Panc1 (cell line): Measurements from ENCODE around the gene CELA3A. TPM values are rescaled to one million over a fixed set of nuclear protein-coding genes. Genes with fewer than 3 reads are reported as not detected.
"Not testable (repeated sequence)": the region's sequence is repeated elsewhere in the genome, so short reads cannot be mapped to it uniquely, and the experiment has no call there.

Experiments
- ATAC-seq: fragments of 200-7000 bp; cut with Tn5 transposase; 2 replicates; pipeline ENCODE4 v1.9.1; 2020; ENCODE audit warnings: mild to moderate bottlenecking, moderate library complexity
- BruUV-seq: library from RNA; stranded (reverse); fragments of 400-500 nt; replicated peaks from 2 replicates; lab custom pipeline; 2021; lab: Mats Ljungman, UMichigan
- CTCF ChIA-PET: fragments of 300-600 bp; sonication (Branson Sonifier 250); formaldehyde crosslinking; loops from one replicate; lab custom pipeline; 2022; ENCODE audit warnings: antibody characterized with exemption; lab: Charles Lee
- POLR2A ChIA-PET: fragments of 300-600 bp; sonication (Branson Sonifier 250); formaldehyde crosslinking; loops from one replicate; lab custom pipeline; 2022; ENCODE audit warnings: antibody characterized with exemption; lab: Charles Lee
- DNase-seq: peaks from one replicate; pipeline ENCODE4 v3.0.0-alpha.2; 2010; ENCODE audit warnings: low read depth, low spot score
- H3K27ac ChIP-seq: 2 replicates; pipeline ENCODE4 v1.5.1; 2011; ENCODE audit warnings: mild to moderate bottlenecking, low read length, inconsistent platforms
- H3K27me3 ChIP-seq: fragments of 200-500 bp; sonication (Bioruptor generic); 2 replicates; pipeline ENCODE4 v1.6.0; 2014; ENCODE audit warnings: low read length, inconsistent platforms; ENCODE audit not compliant: control insufficient read depth, insufficient read depth
- H3K36me3 ChIP-seq: fragments of 200-500 bp; sonication (Bioruptor generic); 2 replicates; pipeline ENCODE4 v1.5.1; 2014; ENCODE audit warnings: inconsistent platforms, mild to moderate bottlenecking, low read length, moderate library complexity; ENCODE audit not compliant: control insufficient read depth, insufficient read depth
- H3K4me1 ChIP-seq: 2 replicates; pipeline ENCODE4 v1.5.1; 2011; ENCODE audit warnings: inconsistent platforms, mild to moderate bottlenecking, low read length, moderate library complexity; ENCODE audit not compliant: control insufficient read depth, insufficient read depth
- H3K4me3 ChIP-seq, 2 experiments: 2 replicates each; pipeline ENCODE4 v1.5.1; 2011 to 2012; ENCODE audit warnings: low read depth in 2 of 2, low read length in 2 of 2, mild to moderate bottlenecking in 2 of 2, inconsistent platforms in 1 of 2, moderate library complexity in 1 of 2
- H3K9me3 ChIP-seq: fragments of 200-500 bp; sonication (Bioruptor generic); 2 replicates; pipeline ENCODE4 v1.5.1; 2014; ENCODE audit warnings: low read depth, mild to moderate bottlenecking, inconsistent platforms, low read length, moderate library complexity; ENCODE audit not compliant: control insufficient read depth, insufficient read depth
- in situ Hi-C: cut with HindIII; loops from 2 replicates; pipeline ENCODE4 v1.10.0; 2016; ENCODE audit warnings: low sequenced_read_pairs, low pct_unique_long_range_greater_than_20kb
- intact Hi-C: fragments of 100-400 bp; cut with micrococcal nuclease; formaldehyde crosslinking; loops from one replicate; pipeline ENCODE4 v1.10.0; 2022; ENCODE audit not compliant: unreplicated experiment
- total RNA-seq: library from RNA; stranded (reverse); gene quantifications from one replicate; pipeline ENCODE4 v1.2.1, GENCODE V29; 2021; ENCODE audit not compliant: unreplicated experiment

The CELA3A gene
- total RNA-seq, 1 experiment from 2014 or later = 5.9 TPM

DNA sequence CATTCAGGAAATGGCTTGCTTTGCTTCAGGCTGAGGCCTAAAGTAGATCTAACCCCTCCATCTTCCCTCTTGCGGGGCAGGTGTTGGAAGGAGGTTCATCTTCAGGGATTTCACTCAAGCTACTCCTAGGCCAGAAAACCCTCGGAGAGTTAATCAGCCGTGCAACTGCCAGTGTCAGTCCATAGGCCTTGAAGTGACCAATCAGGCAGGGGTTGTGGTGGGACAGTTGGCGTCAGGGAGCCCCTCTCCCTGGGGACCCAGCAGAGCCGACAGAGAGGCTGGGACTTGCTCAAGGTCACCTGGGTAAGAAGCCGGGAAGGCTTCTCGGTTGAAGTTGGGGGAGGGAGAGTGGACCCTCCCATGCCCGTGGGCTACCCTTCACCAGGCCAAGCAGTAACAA lies 27.5 kb upstream of the CELA3A start:
- ATAC-seq, H3K36me3 ChIP-seq, BruUV-seq, POLR2A ChIA-PET, in situ Hi-C loops, H3K27me3 ChIP-seq, CTCF ChIA-PET, DNase-seq, H3K4me3 ChIP-seq, H3K4me1 ChIP-seq, intact Hi-C loops, H3K9me3 ChIP-seq: not testable (repeated sequence)
- peak overlapping the region; percentile 78 for H3K27ac ChIP-seq

DNA sequence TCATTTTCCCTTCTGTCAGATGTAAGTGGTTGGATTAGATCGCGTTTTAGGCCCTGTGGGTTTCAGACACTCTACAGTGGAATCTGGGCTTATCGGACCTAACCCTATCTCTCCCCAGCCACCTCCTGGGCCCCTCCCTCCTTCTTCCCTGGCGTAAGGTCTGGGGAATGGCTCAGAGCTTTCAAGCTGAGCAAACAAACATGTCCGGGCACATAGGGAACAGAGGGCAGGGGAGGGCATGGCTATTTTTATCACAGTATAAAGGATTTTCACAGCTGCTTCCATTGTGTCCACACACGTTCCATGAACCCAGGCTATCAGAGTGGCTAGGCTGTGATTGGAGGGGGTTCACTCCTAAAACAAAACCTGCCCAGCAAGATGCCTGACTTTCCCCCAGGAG lies 26.8 kb upstream of the CELA3A start:
- BruUV-seq, ATAC-seq, CTCF ChIA-PET, POLR2A ChIA-PET, H3K9me3 ChIP-seq, H3K27me3 ChIP-seq, H3K36me3 ChIP-seq, DNase-seq, intact Hi-C loops, H3K27ac ChIP-seq, H3K4me1 ChIP-seq, H3K4me3 ChIP-seq, in situ Hi-C loops: not testable (repeated sequence)

DNA sequence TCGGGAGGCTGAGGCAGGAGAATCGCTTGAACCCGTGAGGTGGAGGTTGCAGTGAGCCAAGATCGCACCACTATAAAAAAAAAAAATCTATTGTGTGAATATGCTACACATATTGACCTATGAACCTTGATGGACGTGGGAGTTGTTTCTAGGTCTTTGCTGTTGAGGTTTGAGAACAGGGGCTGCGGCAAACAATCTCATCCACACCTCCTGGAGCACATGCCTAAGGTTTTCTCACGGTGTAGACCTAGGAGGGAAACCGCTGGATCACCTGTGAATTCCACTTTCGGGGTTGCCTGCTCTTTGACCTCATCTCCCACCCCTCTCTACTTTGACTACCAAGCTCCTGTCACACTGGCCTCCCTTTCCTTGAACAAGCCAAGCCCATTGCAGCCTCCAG lies 26.2 kb upstream of the CELA3A start:
- H3K4me1 ChIP-seq, H3K9me3 ChIP-seq, in situ Hi-C loops, H3K4me3 ChIP-seq, BruUV-seq, H3K36me3 ChIP-seq, intact Hi-C loops, ATAC-seq, H3K27me3 ChIP-seq, DNase-seq, POLR2A ChIA-PET, H3K27ac ChIP-seq: not testable (repeated sequence)
- CTCF ChIA-PET = interaction anchor here (0.6 kb wide), 1 partner anchor 93 kb away, joined by 3 read pairs; no protein-coding TSS in a partner anchor

DNA sequence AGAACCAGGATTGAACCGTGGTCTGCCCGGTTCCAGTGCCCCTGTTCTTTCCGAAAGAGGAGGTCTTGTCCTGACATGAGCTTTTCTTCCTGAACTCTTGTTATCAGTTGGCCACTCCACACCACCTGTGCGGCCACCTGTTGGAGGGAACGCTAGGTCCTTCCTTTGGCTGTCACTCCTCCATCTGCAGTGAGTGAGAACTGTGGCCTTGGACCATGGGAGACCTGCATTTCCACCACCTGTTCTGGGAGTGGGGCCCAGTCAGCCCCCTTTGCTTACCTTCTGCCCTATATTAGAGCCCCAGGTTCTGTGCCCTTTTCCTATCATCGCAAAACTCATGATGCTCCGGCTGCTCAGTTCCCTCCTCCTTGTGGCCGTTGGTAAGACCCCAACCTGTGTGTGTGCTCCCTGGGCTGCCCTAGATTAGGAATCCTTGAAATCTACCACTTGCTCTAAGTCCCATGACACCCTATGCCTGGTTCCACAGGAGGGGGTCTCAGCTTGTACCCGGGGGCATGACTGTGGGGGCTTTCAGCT lies 24.7 kb upstream of the CELA3A start, which contains the start of gene CELA3B:
Gene CELA3B (plus strand): TSS at position 320 of the 537 bp plus-strand sequence. CDS start 18 bp downstream, at position 338.
- DNase-seq, intact Hi-C loops: not testable (repeated sequence)

DNA sequence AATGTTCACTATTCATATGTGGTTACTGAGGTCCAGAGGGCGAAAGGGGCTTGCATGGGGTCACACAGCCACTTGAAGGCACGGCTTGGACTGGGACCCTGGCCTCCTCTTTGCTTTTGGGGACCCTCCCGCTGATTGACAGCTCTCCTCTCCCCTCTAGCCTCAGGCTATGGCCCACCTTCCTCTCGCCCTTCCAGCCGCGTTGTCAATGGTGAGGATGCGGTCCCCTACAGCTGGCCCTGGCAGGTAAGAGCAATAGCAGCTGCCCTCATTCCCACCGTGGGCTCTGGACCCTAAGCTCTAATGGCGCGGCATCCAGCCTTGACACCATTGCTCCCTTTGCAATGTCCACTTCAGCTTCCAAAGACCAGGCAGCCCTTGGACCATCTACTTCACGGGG lies 23.2 kb upstream of the CELA3A start:
- in situ Hi-C loops, H3K27me3 ChIP-seq, H3K9me3 ChIP-seq, H3K36me3 ChIP-seq, BruUV-seq, CTCF ChIA-PET, ATAC-seq, DNase-seq, intact Hi-C loops, H3K4me1 ChIP-seq, POLR2A ChIA-PET, H3K4me3 ChIP-seq, H3K27ac ChIP-seq: not testable (repeated sequence)

More for the DNA sequence above, 24.7 kb upstream of the CELA3A start, which contains the start of gene CELA3B:
- ATAC-seq, POLR2A ChIA-PET, H3K27me3 ChIP-seq, CTCF ChIA-PET, H3K4me1 ChIP-seq, BruUV-seq, in situ Hi-C loops, H3K9me3 ChIP-seq, H3K36me3 ChIP-seq, H3K4me3 ChIP-seq: not testable (repeated sequence)
- H3K27ac ChIP-seq = peak within 1 kb of the TSS; percentile 54; the same call in 1 of the 2 replicates

GRCh38 chr1:21980515-21981220 lies 20.8 kb upstream of the CELA3A start:
- H3K4me1 ChIP-seq, DNase-seq, intact Hi-C loops, H3K27me3 ChIP-seq, H3K9me3 ChIP-seq, H3K36me3 ChIP-seq, H3K4me3 ChIP-seq, in situ Hi-C loops, H3K27ac ChIP-seq, BruUV-seq: not testable (repeated sequence)
- ATAC-seq = peak; percentile 66
- POLR2A ChIA-PET = interaction anchor here (0.5 to 0.6 kb wide), 2 partner anchors 198 to 258 kb away, joined by 4 to 7 read pairs; partner anchors contain the start of gene USP48
- CTCF ChIA-PET = interaction anchor here (0.7 kb wide), 1 partner anchor 653 kb away, joined by 4 read pairs; no protein-coding TSS in a partner anchor

GRCh38 chr1:21981253-21981652 lies 20.2 kb upstream of the CELA3A start:
- H3K27ac ChIP-seq, H3K4me1 ChIP-seq, ATAC-seq, intact Hi-C loops, H3K4me3 ChIP-seq, H3K9me3 ChIP-seq, in situ Hi-C loops, DNase-seq, H3K27me3 ChIP-seq, BruUV-seq, CTCF ChIA-PET, H3K36me3 ChIP-seq: not testable (repeated sequence)
- POLR2A ChIA-PET = interaction anchor here (0.5 to 0.6 kb wide), 2 partner anchors 198 to 258 kb away, joined by 4 to 7 read pairs; partner anchors contain the start of gene USP48
